GM18505 (cell line): ENCODE results near the gene UROC1.

ENCODE experiments used
- ATAC-seq: cut with Tn5 transposase; IDR thresholded peaks from one replicate; pipeline ENCODE4 v1.9.1; 2021; ENCODE audit not compliant: unreplicated experiment
- POLR2A ChIP-seq: IDR thresholded peaks from 4 replicates; pipeline ENCODE4 v1.6.1; 2011; ENCODE audit warnings: borderline replicate concordance; ENCODE audit not compliant: insufficient read depth, insufficient read length; ENCODE audit errors: extremely low read depth

UROC1 gene

DNA sequence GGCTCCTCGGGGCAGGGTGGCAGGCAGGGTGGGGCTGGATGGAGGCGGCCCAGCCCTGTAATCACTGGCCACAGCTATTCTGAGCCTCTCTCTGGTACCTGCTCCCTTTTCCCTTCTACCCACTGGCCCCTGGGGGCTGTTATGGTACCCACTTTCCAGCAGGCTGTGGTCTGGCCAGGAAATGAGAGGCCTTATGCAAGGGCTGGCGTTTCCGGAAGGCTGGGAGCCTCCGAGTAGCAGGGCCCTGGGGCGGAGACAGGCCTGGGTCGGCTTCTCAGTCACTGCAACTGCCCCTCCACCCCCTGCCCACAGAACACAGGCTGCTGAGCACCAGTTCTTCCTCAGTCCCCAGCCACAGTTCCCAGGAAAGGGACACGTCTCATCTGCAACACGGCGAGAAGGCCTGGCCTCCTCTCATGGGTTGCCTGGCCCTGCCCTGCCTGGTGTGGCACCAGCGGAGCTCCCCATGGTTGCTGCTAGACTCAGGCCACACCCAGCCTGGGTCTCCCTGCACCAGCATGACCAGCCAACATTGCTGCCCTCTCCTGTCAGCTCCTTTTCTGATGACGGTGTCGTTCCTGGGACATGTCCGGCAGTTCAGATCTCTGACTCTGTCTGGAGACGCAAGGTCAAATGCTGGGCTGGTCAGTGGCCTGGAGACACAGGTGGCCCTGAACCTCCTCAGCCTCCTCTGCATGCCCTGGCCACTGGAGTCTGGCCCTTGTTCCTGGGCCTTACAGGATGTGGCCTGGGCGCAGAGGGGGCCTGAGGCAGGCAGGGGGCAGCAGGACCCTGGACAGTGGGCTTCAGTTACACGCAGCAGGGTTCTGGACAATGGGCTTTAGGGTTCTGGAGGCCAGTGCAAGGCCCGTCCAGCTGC, 12.8 kb upstream of the UROC1 start:
- TF ChIP-seq POLR2A: no peak
- ATAC-seq: no peak

DNA sequence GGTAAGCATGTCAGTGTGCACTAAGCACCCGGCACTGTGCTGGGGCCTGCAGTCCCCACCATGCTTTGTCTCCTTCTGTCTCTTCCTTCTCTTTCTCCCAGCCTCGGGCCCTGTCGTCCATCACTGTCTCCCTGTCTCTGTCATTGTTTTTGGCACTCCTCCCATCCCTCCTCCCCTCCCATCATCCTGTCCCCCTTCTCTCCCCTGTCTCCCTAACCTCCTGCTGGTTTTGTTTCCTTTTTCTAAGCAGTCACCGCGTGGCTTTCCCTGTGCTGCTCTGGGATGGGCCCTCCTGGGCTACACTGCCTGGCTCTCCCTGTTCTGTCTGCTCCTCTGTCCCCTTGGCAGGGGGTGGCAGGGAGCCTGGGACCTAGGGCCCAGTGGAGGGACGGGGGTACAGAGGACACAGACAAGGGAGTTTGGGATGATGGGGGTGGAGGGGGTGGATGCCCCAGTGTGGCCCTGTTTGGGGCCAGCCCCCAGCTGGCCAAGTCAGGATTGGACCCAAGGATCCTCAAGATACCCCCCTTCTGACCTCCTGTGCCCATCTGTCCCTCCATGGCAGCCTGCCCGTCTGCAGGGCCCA, 12.1 kb upstream of the UROC1 start:
- ATAC-seq: no peak
- no peak for TF ChIP-seq POLR2A

DNA sequence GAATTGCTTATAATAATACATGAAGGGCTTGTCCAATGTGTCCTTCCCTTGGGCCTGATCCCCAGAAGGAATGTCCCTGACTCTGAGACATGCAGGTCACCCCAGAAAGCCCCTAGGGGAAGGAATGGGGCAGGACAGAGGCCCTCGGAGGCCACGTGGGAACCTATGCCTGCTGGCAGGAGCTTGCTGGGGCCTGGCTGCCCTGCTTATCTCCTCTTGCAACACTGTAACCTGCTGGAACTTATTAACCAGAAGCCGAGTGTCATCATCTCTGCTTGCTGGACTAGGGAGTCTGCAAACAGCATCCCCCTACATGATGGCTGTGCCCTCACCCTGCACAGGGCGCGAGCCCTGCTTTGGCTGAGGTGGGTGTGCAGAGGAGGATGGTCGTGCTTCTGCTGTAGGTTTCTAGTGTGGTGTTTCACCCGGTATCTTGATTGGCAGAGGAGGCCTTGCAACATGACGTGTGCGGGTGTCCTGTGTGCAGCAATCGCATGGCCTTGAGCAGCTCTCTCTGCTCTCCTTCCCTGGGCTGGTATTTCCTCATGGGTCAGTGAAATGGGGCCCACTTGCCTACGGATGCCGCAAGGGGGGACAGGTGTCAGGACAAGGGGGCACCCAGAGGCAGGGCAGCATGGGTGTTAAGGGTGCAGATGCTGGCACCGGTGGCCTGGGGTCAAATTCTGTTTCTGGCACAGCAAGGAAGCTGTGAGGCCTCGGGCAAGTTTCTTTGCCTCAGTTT, 11.4 kb upstream of the UROC1 start:
- ATAC-seq: no peak
- TF ChIP-seq POLR2A: no peak

DNA sequence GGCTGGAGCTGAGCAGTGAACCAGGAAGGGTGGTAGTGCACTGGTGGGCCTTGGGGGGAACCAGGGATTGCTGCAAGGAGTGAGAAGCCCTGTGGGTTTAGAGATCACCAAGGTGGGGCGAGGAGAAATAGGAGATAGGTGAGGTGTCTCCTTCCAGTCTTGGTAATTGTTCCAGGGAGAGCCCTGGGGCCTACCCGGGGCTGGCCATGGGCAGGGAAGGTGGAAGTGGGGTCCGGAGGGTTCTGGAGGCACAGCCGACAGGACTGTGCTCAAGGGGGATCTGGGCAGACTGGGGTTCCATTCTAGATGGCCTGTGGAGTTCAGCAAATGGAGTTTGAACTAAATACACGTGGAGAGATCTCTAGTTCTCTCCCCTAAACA, 10.8 kb upstream of the UROC1 start:
- no peak for ATAC-seq
- TF ChIP-seq POLR2A: no peak

DNA sequence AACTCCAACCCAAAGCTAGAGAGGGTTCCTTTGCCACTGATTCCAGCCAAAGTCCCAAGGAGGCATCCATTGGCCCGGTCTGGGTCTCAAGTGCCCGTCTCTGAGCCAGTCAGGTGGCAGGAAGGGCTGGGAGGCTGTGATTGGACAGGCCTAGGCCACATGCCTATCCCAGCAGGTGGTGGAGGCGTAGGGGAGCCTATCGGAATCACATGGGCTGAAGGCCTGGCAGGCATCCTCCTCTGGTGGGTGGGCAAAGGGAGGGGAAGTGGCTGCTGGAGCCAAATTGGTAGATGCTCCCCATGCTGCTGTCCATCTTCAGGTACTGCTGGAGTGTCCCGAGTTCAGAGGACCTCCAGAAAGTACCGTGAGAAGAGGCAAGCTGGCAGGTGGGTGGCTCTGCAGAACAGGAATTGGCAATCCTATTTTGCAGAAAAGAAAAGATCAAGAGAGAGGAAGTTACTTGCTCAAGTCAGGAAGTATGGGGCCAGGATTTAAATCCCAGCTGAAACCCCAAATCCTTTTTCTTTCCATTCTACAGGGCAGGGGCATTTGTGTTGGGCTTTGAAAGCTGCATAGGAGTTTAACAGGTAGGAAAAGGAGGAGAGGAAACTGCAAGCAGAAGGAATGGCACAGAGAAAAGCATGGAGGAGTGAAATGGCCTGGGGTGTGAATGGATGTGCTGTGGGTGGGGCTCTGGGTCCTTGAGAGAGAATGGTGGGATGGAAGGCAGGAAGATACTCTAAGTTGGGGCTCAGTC, 10.1 kb upstream of the UROC1 start:
- ATAC-seq: no peak
- no peak for TF ChIP-seq POLR2A

DNA sequence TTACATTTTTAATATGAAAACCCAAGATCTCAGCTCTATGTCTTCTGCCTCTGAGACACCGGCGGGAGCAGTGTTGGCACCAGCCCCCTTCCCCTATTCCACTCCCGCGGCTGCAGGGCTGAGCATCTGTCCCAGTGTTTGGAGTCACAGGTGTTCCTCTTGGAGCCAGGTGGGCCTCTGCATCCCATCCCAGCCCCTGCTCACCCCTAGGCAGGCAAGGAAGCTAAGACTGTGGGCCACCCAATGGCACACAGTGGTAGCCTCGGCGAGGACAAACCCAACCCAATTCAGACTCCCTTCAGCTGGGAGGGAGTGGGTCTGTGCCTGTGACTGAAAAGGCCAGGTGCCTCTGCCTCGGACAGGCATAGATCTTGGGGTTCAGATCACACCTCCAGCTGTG, 9.4 kb upstream of the UROC1 start:
- TF ChIP-seq POLR2A: no peak
- no peak for ATAC-seq

DNA sequence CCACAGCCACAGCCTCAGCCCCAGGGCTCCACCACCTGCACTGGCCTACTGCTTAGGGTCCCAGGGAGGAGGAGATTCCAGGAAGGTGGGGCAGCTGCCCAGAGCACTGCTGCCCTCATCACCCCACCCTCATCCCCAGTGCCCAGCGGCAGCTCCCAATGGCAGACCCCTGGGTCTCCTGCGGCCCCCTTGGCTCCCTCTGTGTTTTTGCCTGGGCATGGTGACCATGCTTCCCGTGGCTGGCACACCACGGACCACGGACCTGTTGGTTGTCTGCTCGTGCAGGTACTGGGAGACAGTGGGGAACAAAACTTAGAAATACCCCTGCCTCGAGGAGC, 9.1 kb upstream of the UROC1 start:
- no peak for TF ChIP-seq POLR2A

DNA sequence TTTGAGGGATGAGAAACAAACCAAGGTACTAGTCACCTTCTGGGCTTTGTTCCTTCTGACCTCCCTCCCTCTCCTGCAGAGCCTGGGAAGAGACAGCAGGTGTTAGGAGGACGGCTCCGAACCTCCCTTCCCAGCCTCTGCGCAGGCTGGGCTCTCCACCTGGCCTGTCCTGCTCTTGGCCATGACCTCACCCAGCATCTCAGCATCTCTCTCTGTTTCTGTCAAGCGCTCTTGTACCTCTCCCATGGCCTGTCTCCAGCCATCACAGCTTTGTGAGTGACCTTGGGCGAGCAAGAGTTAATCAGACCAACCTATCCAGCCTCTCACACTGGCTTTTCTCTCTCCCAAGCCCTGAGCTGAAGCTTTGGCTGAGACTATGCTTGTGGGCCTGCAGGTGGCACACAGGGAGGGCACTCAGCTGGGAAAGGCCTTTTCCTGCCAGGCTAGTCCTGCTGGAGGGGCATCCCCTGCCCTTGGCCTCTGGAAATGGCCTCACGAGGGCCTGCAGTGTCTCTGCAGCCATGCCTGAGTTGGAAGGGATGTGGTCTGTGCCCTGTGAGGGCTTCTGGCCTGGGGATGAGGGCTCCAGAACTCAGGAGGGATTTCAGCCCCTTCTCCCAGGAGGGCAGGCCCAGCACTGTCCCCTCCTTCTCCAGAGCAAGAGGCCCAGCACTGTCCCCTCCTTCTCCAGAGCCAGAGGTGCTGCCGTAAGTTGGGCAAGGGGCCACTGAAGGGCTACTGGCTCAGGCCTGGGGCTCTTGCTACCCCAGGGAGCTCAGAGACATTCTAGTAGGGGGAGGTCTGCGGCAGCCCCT, 8.5 kb upstream of the UROC1 start:
- TF ChIP-seq POLR2A: no peak
- no peak for ATAC-seq

More for the DNA sequence above, 9.1 kb upstream of the UROC1 start:
- ATAC-seq: no peak

DNA sequence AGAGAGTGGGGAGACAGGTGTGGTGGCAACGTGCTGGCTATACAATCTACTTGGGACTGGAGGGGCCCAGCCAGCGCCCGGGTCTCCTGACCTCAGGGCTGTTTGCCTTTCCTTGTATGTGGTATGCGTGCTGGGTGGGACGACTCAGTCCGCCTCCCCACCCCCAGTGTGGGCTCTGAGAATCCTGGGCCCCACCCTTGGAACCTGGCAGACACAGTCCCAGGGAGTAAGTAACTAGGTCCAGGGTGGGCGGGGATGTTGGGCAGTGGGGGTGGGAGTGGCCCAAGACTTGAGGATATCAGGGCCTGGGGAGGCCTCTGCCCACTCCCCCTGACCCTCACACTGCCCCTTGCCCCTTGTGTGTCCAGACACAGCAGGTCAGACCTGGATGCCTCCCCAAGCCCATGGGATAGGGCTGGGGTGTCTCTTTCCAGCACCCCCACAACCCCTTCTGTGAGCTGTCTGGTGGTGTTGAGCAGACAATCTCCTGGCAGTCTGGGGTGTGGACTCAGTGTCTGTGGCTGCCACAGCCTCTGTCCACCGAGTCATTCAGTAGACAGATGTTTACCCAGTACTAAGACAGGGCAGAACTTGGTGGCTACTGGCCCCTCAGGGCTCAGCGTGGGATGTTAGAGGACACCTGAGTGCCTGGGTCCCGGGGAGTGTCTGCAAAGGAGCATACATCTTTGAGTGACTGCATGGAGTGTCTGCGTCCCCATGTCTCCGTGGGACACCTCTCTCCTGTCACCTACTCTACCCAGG, 7.7 kb upstream of the UROC1 start:
- TF ChIP-seq POLR2A: no peak
- ATAC-seq: no peak

DNA sequence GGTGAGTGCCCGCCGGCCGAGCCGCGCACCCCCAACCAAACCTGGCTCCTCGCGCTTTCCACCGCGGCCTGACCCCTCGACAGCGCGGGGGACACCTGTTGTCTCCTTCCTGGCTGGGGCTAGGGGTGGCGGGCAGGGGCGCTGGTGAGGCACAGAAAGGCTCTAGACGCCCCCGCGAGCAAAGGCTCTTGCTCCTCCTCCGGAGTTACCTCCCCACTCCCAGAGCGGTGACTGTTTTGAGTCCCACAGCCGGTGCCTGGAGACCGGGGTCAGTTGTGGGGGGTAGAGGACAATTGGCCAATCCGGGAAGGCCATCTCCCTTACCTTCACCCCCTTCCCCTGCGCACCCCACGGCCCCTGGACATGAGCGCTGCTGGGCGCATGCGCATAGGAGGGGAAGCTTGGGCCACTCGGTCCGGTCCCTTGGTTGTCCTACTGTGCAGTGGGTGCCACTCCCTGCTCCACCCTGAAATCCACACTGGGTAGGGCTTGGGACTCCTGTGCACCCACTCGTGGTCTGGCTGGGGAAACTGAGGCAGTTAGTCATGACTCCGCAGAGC, 6.9 kb upstream of the UROC1 start:
- TF ChIP-seq POLR2A: no peak
- no peak for ATAC-seq

DNA sequence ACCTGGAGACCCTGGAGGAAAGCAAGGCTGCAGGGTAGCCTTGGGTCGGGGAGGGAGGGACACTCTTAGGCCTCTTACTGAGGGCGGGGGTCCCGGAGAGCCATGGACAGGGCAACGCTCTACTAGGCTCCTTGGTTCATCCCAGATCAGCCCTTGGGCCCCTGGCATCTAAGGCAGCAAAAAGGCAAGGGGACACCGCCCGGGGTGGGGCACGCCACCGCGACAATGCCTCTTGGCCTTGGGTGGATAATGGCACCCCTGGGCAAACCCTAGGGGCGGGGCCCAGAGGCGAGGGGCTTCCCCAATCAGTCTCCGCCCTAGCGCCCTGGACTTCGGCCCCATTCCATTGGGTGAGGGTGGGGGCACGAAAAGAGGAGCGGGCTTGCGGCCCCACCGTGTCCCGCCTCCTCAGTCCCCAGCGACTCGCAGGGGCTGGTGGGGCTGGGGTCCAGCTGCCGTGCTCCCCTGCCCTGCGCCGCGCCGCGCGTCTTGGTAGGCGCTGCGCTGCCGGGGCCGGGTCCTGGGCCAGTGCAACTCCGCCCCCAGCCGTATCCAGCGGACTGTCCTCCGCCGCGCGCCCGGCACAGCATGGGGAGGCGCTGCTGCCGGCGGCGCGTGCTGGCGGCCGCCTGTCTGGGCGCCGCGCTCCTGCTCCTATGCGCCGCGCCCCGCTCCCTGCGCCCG, 6.3 kb upstream of the UROC1 start, which contains the start of gene CHST13:
Gene CHST13, plus strand, starts transcription at position 411 of the 684 bp plus-strand sequence. Its CDS starts 178 bp downstream, at position 589.
- no peak for TF ChIP-seq POLR2A
- ATAC-seq: no peak

DNA sequence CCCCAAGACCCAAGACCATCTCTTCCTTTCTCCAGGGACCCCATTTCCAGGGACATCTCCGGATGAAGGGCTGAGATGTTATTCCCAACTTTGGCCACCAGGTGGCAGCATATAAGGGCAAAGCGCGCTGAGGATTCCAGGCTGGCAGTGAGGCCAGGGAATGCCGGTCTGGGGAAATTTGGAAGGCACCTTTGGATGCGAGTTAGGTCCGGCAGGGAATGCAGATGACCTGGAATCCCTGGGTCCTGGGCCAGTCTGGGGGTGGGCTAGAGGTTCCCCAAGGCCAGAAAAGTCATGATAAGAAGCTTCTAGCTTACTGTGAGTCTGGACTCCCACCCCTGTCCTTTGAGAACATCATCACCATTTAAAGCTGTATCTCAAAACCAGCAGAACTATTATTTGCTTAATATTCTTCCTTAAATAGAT, 4.8 kb upstream of the UROC1 start:
- ATAC-seq: no peak
- TF ChIP-seq POLR2A: no peak
